ENCODE measurements around the gene AGRN. TPM values are rescaled to one million over a fixed set of nuclear protein-coding genes. Genes with fewer than 3 reads are reported as not detected.

Gene AGRN
- total RNA-seq, 3 donors from 2014 or later (not counting 1 experiment from before 2014, with no cell fraction given), result 4.1 to 5.0 (median 4.6) TPM

GRCh38 chr1:978835-979743 lies 40.8 kb upstream of the AGRN start:
- Histone ChIP-seq H3K27ac (ENCODE audit: low read length) (no peak overlapping the region), H3K9me3 (ENCODE audit: control insufficient read depth, insufficient read depth, low read length) (no peaks in the 10 kb centered on the region), H3K4me1 (ENCODE audit: control insufficient read depth, insufficient read depth, low read length) (peaks cover 12% of the 10 kb centered on the region), H3K4me3 (ENCODE audit: low read length) (no peak overlapping the region), H3K27me3 (ENCODE audit: control insufficient read depth, insufficient read depth, low read length) (no peaks in the 10 kb centered on the region), H3K36me3 (ENCODE audit: control insufficient read depth, insufficient read depth, low read length) (no peaks in the 10 kb centered on the region)
- no peaks in the 10 kb centered on the region for H3K36me3 Mint-ChIP-seq
- intact Hi-C loops (cut with micrococcal nuclease), result no loop called here
- H3K9me3 Mint-ChIP-seq, result no peaks in the 10 kb centered on the region
- 91% methylated on average over 60 of the region's 60 CpGs for WGBS (ENCODE audit: insufficient coverage)
- H3K27me3 Mint-ChIP-seq (ENCODE audit: low read depth in 2 of 2), result peaks cover 0 to 15% of the 10 kb centered on the region in 2 donors
- no peak overlapping the region for H3K27ac Mint-ChIP-seq
- no peak for TF ChIP-seq CTCF (IDR thresholded peaks at IDR 0.05)
- ATAC-seq (no peak), DNase-seq (no peak)
- H3K4me3 Mint-ChIP-seq, result no peak overlapping the region
- H3K4me1 Mint-ChIP-seq, result peaks cover 0 to 8% of the 10 kb centered on the region in 2 donors

- Mint-ChIP-seq H3K36me3 (no peaks in the 10 kb centered on the region), H3K4me1 (peaks cover 0 to 8% of the 10 kb centered on the region in 2 donors)
- 92% methylated on average over 9 of the region's 9 CpGs for WGBS (ENCODE audit: insufficient coverage)
Measured at GRCh38 chr1:979744-980072, 40.2 kb upstream of the AGRN start.

GRCh38 chr1:980137-980571 lies 39.8 kb upstream of the AGRN start:
- WGBS (ENCODE audit: insufficient coverage), result 88% methylated on average over 13 of the region's 13 CpGs
- intact Hi-C loops (cut with micrococcal nuclease), result loop anchor here (5.0 kb wide), 1 partner anchor 312 kb away; no protein-coding TSS in a partner anchor
- Histone ChIP-seq H3K27me3 (ENCODE audit: control insufficient read depth, insufficient read depth, low read length) (no peaks in the 10 kb centered on the region), H3K36me3 (ENCODE audit: control insufficient read depth, insufficient read depth, low read length) (no peaks in the 10 kb centered on the region), H3K4me1 (ENCODE audit: control insufficient read depth, insufficient read depth, low read length) (peaks cover 12% of the 10 kb centered on the region), H3K27ac (ENCODE audit: low read length) (no peak overlapping the region), H3K4me3 (ENCODE audit: low read length) (no peak overlapping the region), H3K9me3 (ENCODE audit: control insufficient read depth, insufficient read depth, low read length) (no peaks in the 10 kb centered on the region)
- Mint-ChIP-seq H3K4me1 (peaks cover 0 to 8% of the 10 kb centered on the region in 2 donors), H3K27ac (no peak overlapping the region), H3K36me3 (no peaks in the 10 kb centered on the region), H3K27me3 (ENCODE audit: low read depth in 2 of 2) (peaks cover 1 to 13% of the 10 kb centered on the region in 2 donors), H3K9me3 (no peaks in the 10 kb centered on the region), H3K4me3 (no peak overlapping the region)
- no peak for DNase-seq
- TF ChIP-seq CTCF (IDR thresholded peaks at IDR 0.05), result no peak
- ATAC-seq, result no peak

More at GRCh38 chr1:979744-980072, 40.2 kb upstream of the AGRN start:
- Mint-ChIP-seq H3K4me3 (no peak overlapping the region), H3K27me3 (ENCODE audit: low read depth in 2 of 2) (peaks cover 0 to 15% of the 10 kb centered on the region in 2 donors), H3K9me3 (no peaks in the 10 kb centered on the region), H3K27ac (no peak overlapping the region)
- Histone ChIP-seq H3K4me1 (ENCODE audit: control insufficient read depth, insufficient read depth, low read length) (peaks cover 12% of the 10 kb centered on the region), H3K36me3 (ENCODE audit: control insufficient read depth, insufficient read depth, low read length) (no peaks in the 10 kb centered on the region), H3K27me3 (ENCODE audit: control insufficient read depth, insufficient read depth, low read length) (no peaks in the 10 kb centered on the region), H3K9me3 (ENCODE audit: control insufficient read depth, insufficient read depth, low read length) (no peaks in the 10 kb centered on the region), H3K4me3 (ENCODE audit: low read length) (no peak overlapping the region), H3K27ac (ENCODE audit: low read length) (no peak overlapping the region)
- no peak for TF ChIP-seq CTCF (IDR thresholded peaks at IDR 0.05)
- ATAC-seq, result no peak
- DNase-seq, result no peak
- intact Hi-C loops (cut with micrococcal nuclease), result loop anchor here (5.0 kb wide), 1 partner anchor 313 kb away; no protein-coding TSS in a partner anchor
